GM19043 (cell line): ENCODE measurements around the gene TMEM238L.
"Not testable (repeated sequence)": the region's sequence is repeated elsewhere in the genome, so short reads cannot be mapped to it uniquely, and the experiment has no call there.

Source experiments
- ATAC-seq: cut with Tn5 transposase; IDR thresholded peaks from one replicate; pipeline ENCODE4 v1.9.1; 2021; ENCODE audit warnings: low read depth; ENCODE audit not compliant: unreplicated experiment

Gene TMEM238L

GRCh38 chr17:10803830-10804475 lies at the start of gene TMEM238L:
Gene TMEM238L, minus strand, starts transcription at chr17:10804099. Its CDS starts 136 bp downstream, at chr17:10803963.
- ATAC-seq = no peak

DNA sequence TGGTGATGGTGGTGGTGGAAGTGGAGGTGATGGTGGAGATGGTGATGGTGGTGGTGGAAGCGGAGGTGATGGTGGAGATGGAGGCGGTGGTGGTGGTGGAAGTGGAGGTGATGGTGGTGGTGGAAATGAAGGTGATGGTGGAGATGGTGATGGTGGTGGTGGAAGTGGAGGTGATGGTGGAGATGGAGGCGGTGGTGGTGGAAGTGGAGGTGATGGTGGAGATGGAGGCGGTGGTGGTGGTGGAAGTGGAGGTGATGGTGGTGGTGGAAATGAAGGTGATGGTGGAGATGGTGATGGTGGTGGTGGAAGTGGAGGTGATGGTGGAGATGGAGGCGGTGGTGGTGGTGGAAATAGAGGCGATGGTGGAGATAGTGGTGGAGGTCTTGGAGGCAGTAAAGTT lies 42.7 kb upstream of the TMEM238L start:
- ATAC-seq = not testable (repeated sequence)

- no peak for ATAC-seq
These were observed 41.5 kb upstream of the TMEM238L start for GRCh38 chr17:10845388-10845751.

DNA sequence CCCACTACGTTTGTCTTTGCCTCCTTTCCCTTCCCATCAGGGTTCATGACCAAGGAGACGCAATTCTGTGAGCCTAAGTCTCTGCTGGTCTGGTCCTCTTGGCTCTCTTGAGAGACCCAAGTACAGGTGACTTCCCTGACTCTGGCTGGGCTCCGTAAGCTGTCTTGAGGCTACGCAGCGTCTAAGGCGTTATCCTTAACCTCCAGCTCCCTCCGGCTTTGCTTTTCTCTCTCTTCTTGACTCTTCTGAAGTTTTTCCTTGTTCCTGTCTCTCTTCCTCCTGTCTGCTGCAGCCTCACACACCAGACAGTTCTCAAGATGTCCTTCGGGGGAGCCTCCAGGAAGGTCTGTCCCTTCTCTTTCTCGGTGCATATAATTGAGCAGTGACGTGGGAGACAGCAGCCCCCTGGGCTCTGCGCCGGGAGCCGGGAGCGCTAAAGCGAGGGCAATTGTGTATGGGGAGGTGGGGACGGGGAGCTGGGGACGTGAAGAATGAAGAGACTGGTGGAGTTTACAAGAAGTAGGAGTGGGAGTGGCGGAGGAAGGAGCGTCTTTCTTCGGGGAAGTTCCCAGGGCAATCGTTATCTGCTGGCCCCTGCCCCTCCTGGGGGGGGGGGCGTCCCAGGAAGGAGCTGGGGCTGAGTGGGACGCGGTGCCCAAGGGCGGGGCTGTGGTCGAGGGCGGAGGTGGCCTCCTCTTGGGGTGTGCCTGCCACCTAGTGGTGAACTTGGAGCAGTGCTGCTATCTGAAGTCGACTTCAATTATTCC lies 40.9 kb upstream of the TMEM238L start:
- peak; percentile 88 for ATAC-seq

GRCh38 chr17:10843811-10844210 lies 39.9 kb upstream of the TMEM238L start:
- no peak for ATAC-seq

- ATAC-seq = no peak
These were observed 38.8 kb upstream of the TMEM238L start for GRCh38 chr17:10842658-10843057.

- ATAC-seq = no peak
These were observed 34.8 kb upstream of the TMEM238L start for GRCh38 chr17:10838682-10839081.

- no peak for ATAC-seq
These were observed 34.0 kb upstream of the TMEM238L start, which contains the start of gene PIRT for GRCh38 chr17:10837921-10838320. Gene PIRT, minus strand, starts transcription at chr17:10838087. Its CDS starts 12,442 bp downstream, at chr17:10825645.

DNA sequence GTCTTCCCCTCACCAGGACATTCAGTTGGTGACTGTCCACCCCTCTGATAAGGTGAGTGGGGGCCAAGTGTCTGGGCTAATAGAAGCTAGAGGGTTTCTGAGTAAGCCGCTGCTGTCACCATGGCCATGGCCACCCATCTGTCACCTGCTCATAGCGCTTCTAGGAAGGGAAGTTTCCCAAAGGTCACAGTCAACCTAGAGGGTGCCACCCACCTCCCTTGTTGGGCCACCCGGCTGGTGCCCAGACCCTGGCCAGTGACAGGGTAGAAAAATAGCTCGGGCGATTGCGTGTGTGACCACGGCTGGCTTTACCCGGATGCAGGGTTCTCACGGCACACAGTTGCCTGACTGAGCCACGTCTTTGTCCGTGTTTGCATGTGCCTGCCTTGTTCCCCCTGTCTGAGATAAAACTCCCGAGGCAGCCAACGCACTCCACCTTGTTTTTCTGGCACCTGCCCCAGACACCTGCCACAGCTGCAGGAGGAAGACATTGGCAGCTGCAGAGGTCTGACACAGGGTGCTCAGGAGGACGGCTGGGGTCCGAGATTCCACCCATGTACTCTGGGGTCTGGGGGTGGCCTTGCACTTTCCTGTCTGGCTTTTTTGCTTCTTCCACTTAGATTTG lies 33.2 kb upstream of the TMEM238L start:
- ATAC-seq = no peak

DNA sequence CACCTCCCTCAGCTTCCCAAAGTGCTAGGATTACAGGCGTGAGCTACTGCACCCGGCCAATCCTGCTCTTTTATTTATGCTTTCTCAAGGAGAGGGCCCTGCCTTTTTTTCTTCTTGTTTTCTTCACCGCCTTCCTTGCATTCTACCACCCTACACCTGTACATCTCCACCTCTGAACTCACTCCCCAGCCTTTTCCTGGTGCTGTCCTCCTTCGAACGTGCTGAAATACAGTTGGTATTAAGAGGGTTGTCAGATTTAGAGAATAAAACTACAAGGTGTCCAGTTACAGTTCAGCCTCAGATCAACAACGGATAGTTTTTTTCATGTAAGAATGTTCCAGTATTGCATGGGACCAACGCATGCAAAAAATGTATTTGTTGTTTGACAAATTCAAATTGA lies 32.2 kb upstream of the TMEM238L start:
- ATAC-seq = no peak

- no peak for ATAC-seq
These were observed 27.8 kb upstream of the TMEM238L start for GRCh38 chr17:10831696-10832095.

DNA sequence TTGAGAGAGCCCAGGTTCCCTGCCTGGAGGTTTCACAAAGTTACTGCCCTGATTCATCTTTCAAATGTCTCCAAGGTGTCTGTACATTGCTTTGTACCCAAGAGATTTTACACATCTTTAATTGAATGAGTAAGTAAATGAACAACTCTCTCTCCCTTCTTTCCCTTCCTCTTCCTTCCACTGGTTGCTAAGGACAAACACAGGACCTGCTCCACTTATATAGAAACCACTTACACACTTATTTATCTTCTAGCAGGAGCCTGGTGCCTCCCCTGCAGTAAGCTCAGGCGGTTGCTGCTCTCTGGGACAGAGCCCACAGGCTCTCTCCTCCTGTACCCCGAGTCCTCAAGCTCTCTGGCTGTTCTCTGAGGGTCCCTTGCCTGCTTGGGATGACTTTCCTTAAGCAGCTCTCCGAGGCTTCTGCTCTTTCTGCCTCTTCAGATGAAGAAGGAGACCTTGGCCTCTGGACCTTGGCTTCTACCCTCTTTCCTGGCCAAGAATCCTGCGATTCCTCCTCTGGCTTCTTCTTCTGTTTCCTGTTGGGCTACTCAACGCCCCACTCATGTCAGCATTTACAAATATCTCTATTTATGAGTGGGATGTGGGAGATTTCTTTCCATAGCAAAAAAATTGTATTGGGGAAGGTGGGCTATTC lies 24.1 kb upstream of the TMEM238L start:
- ATAC-seq = no peak

- no peak for ATAC-seq
These were observed 21.0 kb upstream of the TMEM238L start for GRCh38 chr17:10824874-10825273.

DNA sequence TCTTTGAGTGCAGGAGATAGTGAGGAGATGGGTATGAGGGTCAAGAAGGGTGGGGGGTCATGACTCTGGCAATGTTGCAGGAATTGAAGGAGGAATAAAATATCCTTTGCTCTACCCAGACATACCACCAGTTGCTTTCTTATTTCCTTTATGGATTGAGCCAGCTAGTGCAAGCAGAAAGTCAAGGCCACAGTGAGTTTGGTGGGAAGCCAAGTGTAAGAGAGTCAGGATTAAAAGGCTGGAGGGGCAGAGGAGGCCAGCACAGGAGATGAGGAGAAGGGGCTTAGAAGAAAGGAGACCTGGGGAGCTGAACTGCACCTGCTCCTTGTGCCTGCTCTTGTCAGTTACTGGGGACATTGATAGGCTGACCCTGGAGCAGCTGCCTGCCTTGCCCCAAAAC lies 17.9 kb upstream of the TMEM238L start:
- ATAC-seq = no peak

- ATAC-seq = no peak
These were observed 17.2 kb upstream of the TMEM238L start for GRCh38 chr17:10821054-10821453.

- no peak for ATAC-seq
These were observed 11.4 kb upstream of the TMEM238L start for GRCh38 chr17:10815319-10815718.

GRCh38 chr17:10814075-10814474 lies 10.2 kb upstream of the TMEM238L start:
- no peak for ATAC-seq

DNA sequence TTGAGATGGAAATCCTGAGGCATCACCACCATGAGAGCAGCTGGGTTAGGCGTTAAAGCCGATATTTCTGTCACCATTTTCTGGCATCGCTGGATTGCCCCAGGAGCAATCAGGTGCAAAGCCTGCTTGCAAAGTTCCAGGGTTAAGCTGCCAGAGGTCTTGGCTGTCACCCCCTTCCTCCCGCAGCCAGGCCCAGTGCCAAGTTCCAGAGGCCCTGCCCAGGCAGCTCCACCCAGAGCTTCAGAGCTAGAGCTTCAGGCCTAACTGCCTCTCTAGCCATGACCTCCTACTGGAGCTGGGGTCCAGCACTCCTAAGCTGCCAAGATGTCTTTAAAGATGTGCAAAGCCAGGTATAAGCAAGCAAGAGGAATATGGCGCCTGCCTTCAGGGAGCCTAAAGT lies 8.8 kb upstream of the TMEM238L start:
- no peak for ATAC-seq

GRCh38 chr17:10809605-10810004 lies 5.7 kb upstream of the TMEM238L start:
- no peak for ATAC-seq

- ATAC-seq = no peak
These were observed 3.8 kb upstream of the TMEM238L start for GRCh38 chr17:10807704-10808128.
